Kidney (tissue), 14 donors: ENCODE measurements around the gene FBXO8. TPM values are rescaled to one million over a fixed set of nuclear protein-coding genes. Genes with fewer than 3 reads are reported as not detected.

Experiments
- DNase-seq, 5 donors: peaks; one replicate each; pipeline ENCODE4 v3.0.0-alpha.2; 2013 to 2020
- FAIRE-seq: peaks from 2 replicates; lab custom pipeline; 2012; peaks lifted over from hg19 to GRCh38; lab: Jason Lieb, UNC
- H3K27ac ChIP-seq, 2 donors: one replicate each; pipeline ENCODE4 v1.7.0; 2013; ENCODE audit warnings: low read depth in 2 of 2, low read length in 2 of 2, inconsistent platforms in 1 of 2
- H3K27me3 ChIP-seq: one replicate; pipeline ENCODE4 v1.7.1; 2013; ENCODE audit warnings: low read length, inconsistent platforms; ENCODE audit not compliant: control insufficient read depth, insufficient read depth
- H3K36me3 ChIP-seq, 3 donors: one replicate each; pipeline versions ENCODE4 v1.7.0 to v1.7.1; 2013; ENCODE audit warnings: low read length in 3 of 3, control low read depth in 1 of 3, inconsistent platforms in 1 of 3; ENCODE audit not compliant: insufficient read depth in 3 of 3, control insufficient read depth in 2 of 3
- H3K4me1 ChIP-seq, 3 donors: one replicate each; pipeline versions ENCODE4 v1.7.0 to v1.7.1; 2013; ENCODE audit warnings: low read length in 3 of 3, inconsistent platforms in 1 of 3, low read depth in 1 of 3; ENCODE audit not compliant: control insufficient read depth in 2 of 3, insufficient read depth in 2 of 3
- H3K4me3 ChIP-seq, 3 donors: one replicate each; pipeline versions ENCODE4 v1.7.0 to v1.8.1; 2013; ENCODE audit warnings: low read length in 3 of 3, control low read depth in 1 of 3, inconsistent platforms in 1 of 3
- H3K9ac ChIP-seq, 3 donors: one replicate each; pipeline versions ENCODE4 v1.7.0 to v1.7.1; 2013; ENCODE audit warnings: low read length in 3 of 3, control low read depth in 1 of 3, inconsistent platforms in 1 of 3
- H3K9me3 ChIP-seq, 3 donors: one replicate each; pipeline versions ENCODE4 v1.7.0 to v1.7.1; 2013; ENCODE audit warnings: low read length in 3 of 3, control low read depth in 1 of 3, inconsistent platforms in 1 of 3; ENCODE audit not compliant: control insufficient read depth in 2 of 3, insufficient read depth in 1 of 3
- intact Hi-C: fragments of 100-400 bp; cut with DNase I; formaldehyde crosslinking; loops from one replicate; pipeline ENCODE4 v1.11.1; 2022
- polyA plus RNA-seq: library from polyadenylated mRNA; stranded (reverse); fragments of 350-450 nt; fragmentation: Illumina TruSeq; extraction: RNeasy Lipid Tissue Mini Kit (QIAGEN cat#74804); gene quantifications from one replicate; pipeline ENCODE4 v1.2.3, GENCODE V29; 2014; ENCODE audit warnings: low read depth, low replicate concordance; ENCODE audit not compliant: insufficient read depth
- total RNA-seq: library from RNA; stranded (reverse); fragmentation: NEBNext Ultra II Directional; extraction: Animal tissue kit (Norgen Biotek cat#: 25700); gene quantifications from one replicate; pipeline ENCODE4 v1.2.1, GENCODE V29; 2021
- TF ChIP-seq, protein P1 (sequence below): IDR thresholded peaks from 3 replicates; pipeline ENCODE4 v1.5.1; 2012; ENCODE audit warnings: mild to moderate bottlenecking, moderate library complexity, borderline replicate concordance; ENCODE audit not compliant: insufficient read depth; ENCODE audit errors: extremely low read depth
- donor health status: control.
- donor health status: control.
- donor health status: control.
- donor health status: control.
- donor health status: control.
- donor health status: DM: yes; HTN: yes; CAD: no.
- donor health status: Normal renal cell carcinoma (clear cell type).

Gene FBXO8
- total and polyA plus RNA-seq, 2 donors from 2014 or later, result 35.3 to 36.3 TPM

DNA sequence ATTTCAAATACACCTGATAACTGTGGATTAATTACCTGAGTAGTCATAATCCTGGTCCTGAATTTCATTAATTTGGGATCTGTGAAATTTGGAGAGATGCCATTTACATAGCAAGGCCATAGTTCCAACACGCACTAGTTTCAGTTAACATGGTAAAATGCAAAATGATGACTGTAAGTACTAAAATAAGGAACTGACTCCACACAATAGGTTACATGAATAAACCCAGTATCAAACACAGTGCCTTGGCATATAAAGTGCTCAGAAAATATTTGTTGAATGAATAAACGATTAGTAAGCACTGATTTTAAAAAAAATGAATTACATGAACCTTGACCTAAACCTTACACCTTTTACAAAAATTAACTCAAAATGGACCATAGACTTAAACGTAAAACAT lies 9.0 kb downstream of the FBXO8 start:
- no peak for FAIRE-seq
- DNase-seq, result no peak
- no peaks in the 10 kb centered on the region for H3K9me3 ChIP-seq
- H3K9ac ChIP-seq, result no peak overlapping the region
- no peaks in the 10 kb centered on the region for H3K4me1 ChIP-seq
- H3K36me3 ChIP-seq, result no peaks in the 10 kb centered on the region
- H3K27ac ChIP-seq, result no peak overlapping the region
- no peaks in the 10 kb centered on the region for H3K27me3 ChIP-seq
- H3K4me3 ChIP-seq, result no peak overlapping the region
- intact Hi-C loops, result no loop called here
- TF ChIP-seq, protein P1, sequence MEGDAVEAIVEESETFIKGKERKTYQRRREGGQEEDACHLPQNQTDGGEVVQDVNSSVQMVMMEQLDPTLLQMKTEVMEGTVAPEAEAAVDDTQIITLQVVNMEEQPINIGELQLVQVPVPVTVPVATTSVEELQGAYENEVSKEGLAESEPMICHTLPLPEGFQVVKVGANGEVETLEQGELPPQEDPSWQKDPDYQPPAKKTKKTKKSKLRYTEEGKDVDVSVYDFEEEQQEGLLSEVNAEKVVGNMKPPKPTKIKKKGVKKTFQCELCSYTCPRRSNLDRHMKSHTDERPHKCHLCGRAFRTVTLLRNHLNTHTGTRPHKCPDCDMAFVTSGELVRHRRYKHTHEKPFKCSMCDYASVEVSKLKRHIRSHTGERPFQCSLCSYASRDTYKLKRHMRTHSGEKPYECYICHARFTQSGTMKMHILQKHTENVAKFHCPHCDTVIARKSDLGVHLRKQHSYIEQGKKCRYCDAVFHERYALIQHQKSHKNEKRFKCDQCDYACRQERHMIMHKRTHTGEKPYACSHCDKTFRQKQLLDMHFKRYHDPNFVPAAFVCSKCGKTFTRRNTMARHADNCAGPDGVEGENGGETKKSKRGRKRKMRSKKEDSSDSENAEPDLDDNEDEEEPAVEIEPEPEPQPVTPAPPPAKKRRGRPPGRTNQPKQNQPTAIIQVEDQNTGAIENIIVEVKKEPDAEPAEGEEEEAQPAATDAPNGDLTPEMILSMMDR, result no peak

DNA sequence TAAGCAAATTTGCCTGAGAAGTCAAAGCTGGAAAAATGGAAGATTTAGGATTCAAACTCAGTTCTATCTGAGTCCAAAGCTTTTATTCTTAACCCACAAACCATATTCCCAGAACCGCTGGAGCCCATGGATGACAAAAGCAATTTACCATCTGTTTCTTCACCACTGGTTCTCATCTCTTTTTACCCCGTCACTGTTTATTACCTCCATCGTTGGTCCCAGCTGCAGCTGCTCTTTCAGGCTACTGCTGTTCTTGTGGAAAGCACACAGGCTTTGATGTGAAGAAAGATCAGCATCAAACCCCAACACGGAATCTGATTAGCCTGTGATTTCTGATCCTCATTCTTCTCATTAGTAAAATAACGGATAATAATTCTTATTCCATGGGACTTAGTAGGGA lies 9.5 kb downstream of the FBXO8 start:
- DNase-seq, result no peak
- Histone ChIP-seq H3K27ac (no peak overlapping the region), H3K9me3 (no peaks in the 10 kb centered on the region), H3K9ac (no peak overlapping the region), H3K4me3 (no peak overlapping the region), H3K27me3 (no peaks in the 10 kb centered on the region), H3K36me3 (no peaks in the 10 kb centered on the region), H3K4me1 (no peaks in the 10 kb centered on the region)
- TF ChIP-seq, protein P1, result no peak
- intact Hi-C loops, result no loop called here
- FAIRE-seq, result no peak

DNA sequence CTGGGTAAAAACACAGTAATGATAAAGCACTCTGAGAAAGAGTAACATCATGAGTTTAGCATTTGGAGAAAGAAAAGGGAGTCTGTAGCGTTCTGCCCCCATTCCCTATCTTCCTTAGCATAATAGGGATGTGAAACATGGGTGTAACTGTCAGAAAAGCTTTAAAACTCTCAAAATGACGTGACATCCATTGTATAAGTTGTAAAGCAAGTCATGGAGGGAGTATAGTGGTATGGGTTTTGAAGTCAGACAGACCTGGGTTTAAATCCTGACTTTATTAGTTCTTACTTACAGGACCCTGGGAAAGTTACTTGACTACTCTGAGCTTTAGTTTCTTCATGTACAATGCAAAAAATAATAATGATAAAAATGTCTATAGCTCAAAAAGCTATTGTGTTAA lies 17.1 kb downstream of the FBXO8 start:
- DNase-seq (no peak), FAIRE-seq (no peak)
- H3K9ac ChIP-seq, result no peak overlapping the region
- H3K27me3 ChIP-seq, result no peaks in the 10 kb centered on the region
- TF ChIP-seq, protein P1, result no peak
- no peak overlapping the region for H3K27ac ChIP-seq
- H3K36me3 ChIP-seq, result no peaks in the 10 kb centered on the region
- no peaks in the 10 kb centered on the region for H3K9me3 ChIP-seq
- intact Hi-C loops, result no loop called here
- H3K4me1 ChIP-seq, result peaks cover 0 to 6% (median 0%) of the 10 kb centered on the region in 3 donors
- H3K4me3 ChIP-seq, result no peak overlapping the region

DNA sequence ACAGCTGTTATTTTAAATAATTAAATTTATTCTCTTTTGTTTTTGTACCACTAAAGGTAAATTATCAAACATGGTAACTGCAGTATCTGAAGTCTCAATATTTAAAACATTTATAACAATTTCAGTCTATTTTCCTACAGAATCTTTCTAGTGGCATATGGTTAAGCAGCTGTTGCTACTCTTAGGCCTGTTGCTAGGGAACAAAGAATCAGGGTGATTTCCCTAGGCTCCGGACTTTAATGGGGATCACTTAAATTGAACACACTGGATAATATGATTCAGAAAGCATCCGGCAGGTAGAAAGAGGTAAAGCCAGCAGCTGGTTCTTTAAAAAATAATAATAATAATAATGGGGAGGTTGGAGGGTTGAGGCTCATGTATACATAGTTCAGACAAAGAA lies 17.6 kb downstream of the FBXO8 start:
- Histone ChIP-seq H3K27me3 (no peaks in the 10 kb centered on the region), H3K9me3 (no peaks in the 10 kb centered on the region), H3K36me3 (no peaks in the 10 kb centered on the region), H3K27ac (no peak overlapping the region), H3K4me3 (no peak overlapping the region), H3K9ac (no peak overlapping the region), H3K4me1 (peaks cover 0 to 6% (median 0%) of the 10 kb centered on the region in 3 donors)
- DNase-seq, result peak in 1 of 5 donors; percentile 19
- no peak for FAIRE-seq
- intact Hi-C loops, result no loop called here
- TF ChIP-seq, protein P1, result no peak
